GM12864 (cell line): ENCODE measurements around the gene ACTRT3.

Source experiments
- DNase-seq: peaks from one replicate; pipeline ENCODE4 v3.0.0-alpha.2; 2011; ENCODE audit warnings: low read depth
- H3K4me3 ChIP-seq: 2 replicates; pipeline ENCODE4 v1.5.1; 2011; ENCODE audit warnings: mild to moderate bottlenecking, low read depth, low read length, control low read depth
- TF ChIP-seq, protein P1 (sequence below): IDR thresholded peaks from 2 replicates; pipeline ENCODE4 v1.5.1; 2011; ENCODE audit warnings: low read depth, mild to moderate bottlenecking, moderate library complexity, low read length, control low read depth, inconsistent platforms; ENCODE audit errors: missing control alignments

ACTRT3 gene

GRCh38 chr3:169787791-169788190 lies 18.4 kb upstream of the ACTRT3 start:
- no peak overlapping the region for H3K4me3 ChIP-seq
- TF ChIP-seq, protein P1, sequence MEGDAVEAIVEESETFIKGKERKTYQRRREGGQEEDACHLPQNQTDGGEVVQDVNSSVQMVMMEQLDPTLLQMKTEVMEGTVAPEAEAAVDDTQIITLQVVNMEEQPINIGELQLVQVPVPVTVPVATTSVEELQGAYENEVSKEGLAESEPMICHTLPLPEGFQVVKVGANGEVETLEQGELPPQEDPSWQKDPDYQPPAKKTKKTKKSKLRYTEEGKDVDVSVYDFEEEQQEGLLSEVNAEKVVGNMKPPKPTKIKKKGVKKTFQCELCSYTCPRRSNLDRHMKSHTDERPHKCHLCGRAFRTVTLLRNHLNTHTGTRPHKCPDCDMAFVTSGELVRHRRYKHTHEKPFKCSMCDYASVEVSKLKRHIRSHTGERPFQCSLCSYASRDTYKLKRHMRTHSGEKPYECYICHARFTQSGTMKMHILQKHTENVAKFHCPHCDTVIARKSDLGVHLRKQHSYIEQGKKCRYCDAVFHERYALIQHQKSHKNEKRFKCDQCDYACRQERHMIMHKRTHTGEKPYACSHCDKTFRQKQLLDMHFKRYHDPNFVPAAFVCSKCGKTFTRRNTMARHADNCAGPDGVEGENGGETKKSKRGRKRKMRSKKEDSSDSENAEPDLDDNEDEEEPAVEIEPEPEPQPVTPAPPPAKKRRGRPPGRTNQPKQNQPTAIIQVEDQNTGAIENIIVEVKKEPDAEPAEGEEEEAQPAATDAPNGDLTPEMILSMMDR, result no peak
- no peak for DNase-seq

DNA sequence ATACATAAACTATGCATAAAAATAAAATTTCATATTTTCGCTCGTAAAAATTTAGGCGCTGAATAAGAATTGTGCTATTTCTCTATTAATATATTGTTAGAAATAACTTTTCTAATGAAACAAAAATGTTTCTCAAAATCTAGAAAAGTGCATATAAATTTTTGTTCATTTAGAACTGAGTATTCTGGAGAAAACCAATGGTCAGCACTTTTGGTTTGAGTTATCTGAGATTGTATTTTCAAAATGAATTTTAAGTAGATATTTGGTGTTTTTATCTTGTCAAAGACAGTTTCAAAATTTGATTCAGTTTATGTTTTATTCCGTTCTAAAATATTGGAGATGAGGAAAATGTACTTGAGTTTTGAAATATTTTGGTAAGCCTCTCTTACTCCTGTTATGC lies 17.8 kb upstream of the ACTRT3 start:
- H3K4me3 ChIP-seq, result no peak overlapping the region
- TF ChIP-seq, protein P1, result no peak

DNA sequence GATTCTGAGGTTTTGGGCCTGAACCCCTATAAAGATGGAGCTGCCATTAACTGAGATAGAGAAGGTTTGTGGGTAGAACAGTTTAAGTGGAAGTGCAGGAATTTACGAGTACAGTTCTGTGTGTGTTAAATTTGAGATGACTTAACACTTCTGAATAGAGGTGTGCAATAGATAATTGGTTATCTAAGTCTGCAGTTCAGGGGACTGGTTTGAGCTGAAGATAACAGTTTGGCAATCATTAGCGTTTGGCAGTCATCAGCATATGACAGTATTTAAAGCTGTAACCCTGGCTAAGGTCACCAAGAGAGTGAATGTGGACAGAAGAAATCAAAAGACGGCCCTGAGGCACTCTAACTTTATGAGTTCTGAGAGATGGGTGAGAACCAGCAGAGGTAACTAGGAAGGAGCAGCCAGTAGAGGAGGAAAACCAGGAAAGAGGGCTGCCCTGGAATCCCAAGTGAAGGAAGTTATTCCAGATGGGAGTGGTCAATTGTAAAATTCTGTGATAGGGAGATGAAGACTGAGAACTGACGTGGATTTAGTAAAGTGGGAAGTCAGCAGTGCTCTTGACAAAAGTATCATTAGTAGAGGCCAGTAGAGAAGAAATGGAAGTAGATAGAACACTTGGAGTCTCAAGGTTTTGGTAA lies 12.0 kb upstream of the ACTRT3 start:
- no peak for DNase-seq
- no peak overlapping the region for H3K4me3 ChIP-seq
- TF ChIP-seq, protein P1, result no peak

More for the DNA sequence above, 17.8 kb upstream of the ACTRT3 start:
- no peak for DNase-seq

DNA sequence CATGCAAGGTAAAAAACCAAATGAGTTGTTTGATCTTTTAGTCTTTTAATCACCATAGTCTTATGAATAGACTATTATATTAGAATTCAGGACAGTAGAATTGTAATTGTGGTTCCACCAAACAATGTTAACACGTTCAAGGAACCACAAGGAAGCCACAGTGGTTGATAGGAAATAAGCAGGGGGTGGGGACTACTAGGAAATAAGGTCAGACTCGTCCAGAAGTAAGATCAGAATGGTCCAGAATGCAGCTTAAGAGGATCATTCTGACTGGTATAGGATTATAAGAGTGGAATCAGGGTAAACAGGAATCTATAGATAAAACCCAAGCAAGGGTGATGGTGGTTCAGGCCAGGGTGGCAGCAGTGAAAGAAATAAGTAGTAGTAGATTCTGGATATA lies 11.4 kb upstream of the ACTRT3 start:
- no peak for DNase-seq
- TF ChIP-seq, protein P1, result no peak

GRCh38 chr3:169777822-169778221 lies 8.5 kb upstream of the ACTRT3 start:
- TF ChIP-seq, protein P1, result no peak
- no peak for DNase-seq
- H3K4me3 ChIP-seq, result no peak overlapping the region

More for the DNA sequence above, 11.4 kb upstream of the ACTRT3 start:
- H3K4me3 ChIP-seq, result no peak overlapping the region

GRCh38 chr3:169774186-169774585 lies 4.8 kb upstream of the ACTRT3 start:
- TF ChIP-seq, protein P1, result no peak
- H3K4me3 ChIP-seq, result peak overlapping the region; percentile 76
- DNase-seq, result no peak
